Hepatocyte (in vitro differentiated cells): ENCODE measurements around the gene CEP112.

Experiments
- CTCF ChIP-seq: fragments of 200-600 bp; sonication (generic); IDR thresholded peaks from 2 replicates; pipeline ENCODE4 v1.5.1; 2016; ENCODE audit warnings: antibody characterized with exemption, mild to moderate bottlenecking; ENCODE audit not compliant: poor library complexity
- EZH2 ChIP-seq: fragments of 200-600 bp; sonication (generic); IDR thresholded peaks from 2 replicates; pipeline ENCODE4 v1.6.1; 2016; ENCODE audit warnings: antibody characterized with exemption, mild to moderate bottlenecking, borderline replicate concordance
- EZH2phosphoT487 ChIP-seq: fragments of 200-600 bp; sonication (generic); IDR thresholded peaks from one replicate; pipeline ENCODE4 v1.6.1; 2018; ENCODE audit warnings: antibody characterized with exemption, mild to moderate bottlenecking, low read depth, moderate library complexity; ENCODE audit not compliant: unreplicated experiment, severe bottlenecking

GRCh38 chr17:65799454-65799853, 392.5 kb downstream of the CEP112 start:
- TF ChIP-seq EZH2: no peak
- no peak for TF ChIP-seq CTCF
- TF ChIP-seq EZH2phosphoT487: no peak
